ENCODE results near the gene FBXO21.
"Not testable (repeated sequence)": the region's sequence is repeated elsewhere in the genome, so short reads cannot be mapped to it uniquely, and the experiment has no call there.

The FBXO21 gene

DNA sequence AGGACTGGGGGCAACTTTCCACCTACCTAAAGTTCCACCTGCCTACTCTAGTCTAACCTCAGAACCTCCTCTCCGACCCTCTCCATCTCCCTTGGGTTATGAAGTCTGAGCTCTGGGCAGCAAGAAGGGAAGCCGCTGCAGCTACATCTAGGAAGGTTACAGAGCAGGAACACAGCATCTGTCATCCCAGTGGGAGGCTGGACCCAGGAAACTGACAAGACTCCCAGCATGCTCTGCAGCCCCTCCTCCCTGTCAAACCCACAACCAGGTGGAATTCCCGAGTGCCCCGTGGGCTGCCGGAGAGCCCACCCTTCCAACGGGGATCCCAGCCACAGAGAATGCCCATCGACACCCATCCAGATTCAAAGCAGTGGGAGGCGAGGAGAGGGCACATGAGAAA is 93.1 kb downstream of the FBXO21 start:
- Histone ChIP-seq H4K20me1 (ENCODE audit: control insufficient read depth, insufficient read depth, low read depth, low read length) (peaks cover 3% of the 10 kb centered on the region; the same call in 1 of the 2 replicates), H3K4me1 (ENCODE audit: control insufficient read depth, low read length) (peaks cover 44% of the 10 kb centered on the region), H3F3A (ENCODE audit: control insufficient read depth, insufficient read depth) (peaks cover 11% of the 10 kb centered on the region; the same call in 1 of the 2 replicates), H3K27me3 (ENCODE audit: control insufficient read depth, low read length) (peaks cover 21% of the 10 kb centered on the region), H3K27ac (ENCODE audit: low read depth, low read length) (no peak overlapping the region), H3K36me3 (ENCODE audit: control insufficient read depth, low read length) (no peaks in the 10 kb centered on the region), H3K4me2 (ENCODE audit: low read length) (peak overlapping the region; percentile 80; the same call in 1 of the 2 replicates), H3K9me3 (ENCODE audit: control insufficient read depth, insufficient read depth, low read length) (no peaks in the 10 kb centered on the region), H3K9me2 (replicated peaks; ENCODE audit: control insufficient read depth, low read length) (no peaks in the 10 kb centered on the region), H3K4me3 (ENCODE audit: low read length) (no peak overlapping the region; the same call in 1 of the 2 replicates), H3K79me2 (ENCODE audit: control insufficient read depth, low read length) (peaks cover 17% of the 10 kb centered on the region)
- TF ChIP-seq, protein P1, sequence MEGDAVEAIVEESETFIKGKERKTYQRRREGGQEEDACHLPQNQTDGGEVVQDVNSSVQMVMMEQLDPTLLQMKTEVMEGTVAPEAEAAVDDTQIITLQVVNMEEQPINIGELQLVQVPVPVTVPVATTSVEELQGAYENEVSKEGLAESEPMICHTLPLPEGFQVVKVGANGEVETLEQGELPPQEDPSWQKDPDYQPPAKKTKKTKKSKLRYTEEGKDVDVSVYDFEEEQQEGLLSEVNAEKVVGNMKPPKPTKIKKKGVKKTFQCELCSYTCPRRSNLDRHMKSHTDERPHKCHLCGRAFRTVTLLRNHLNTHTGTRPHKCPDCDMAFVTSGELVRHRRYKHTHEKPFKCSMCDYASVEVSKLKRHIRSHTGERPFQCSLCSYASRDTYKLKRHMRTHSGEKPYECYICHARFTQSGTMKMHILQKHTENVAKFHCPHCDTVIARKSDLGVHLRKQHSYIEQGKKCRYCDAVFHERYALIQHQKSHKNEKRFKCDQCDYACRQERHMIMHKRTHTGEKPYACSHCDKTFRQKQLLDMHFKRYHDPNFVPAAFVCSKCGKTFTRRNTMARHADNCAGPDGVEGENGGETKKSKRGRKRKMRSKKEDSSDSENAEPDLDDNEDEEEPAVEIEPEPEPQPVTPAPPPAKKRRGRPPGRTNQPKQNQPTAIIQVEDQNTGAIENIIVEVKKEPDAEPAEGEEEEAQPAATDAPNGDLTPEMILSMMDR (IDR thresholded peaks at IDR 0.05; ENCODE audit: low read depth, low read length, poor library complexity, severe bottlenecking), result no peak
- TF ChIP-seq EZH2phosphoT487 (IDR thresholded peaks at IDR 0.05; ENCODE audit: borderline replicate concordance, low read length), result no peak

DNA sequence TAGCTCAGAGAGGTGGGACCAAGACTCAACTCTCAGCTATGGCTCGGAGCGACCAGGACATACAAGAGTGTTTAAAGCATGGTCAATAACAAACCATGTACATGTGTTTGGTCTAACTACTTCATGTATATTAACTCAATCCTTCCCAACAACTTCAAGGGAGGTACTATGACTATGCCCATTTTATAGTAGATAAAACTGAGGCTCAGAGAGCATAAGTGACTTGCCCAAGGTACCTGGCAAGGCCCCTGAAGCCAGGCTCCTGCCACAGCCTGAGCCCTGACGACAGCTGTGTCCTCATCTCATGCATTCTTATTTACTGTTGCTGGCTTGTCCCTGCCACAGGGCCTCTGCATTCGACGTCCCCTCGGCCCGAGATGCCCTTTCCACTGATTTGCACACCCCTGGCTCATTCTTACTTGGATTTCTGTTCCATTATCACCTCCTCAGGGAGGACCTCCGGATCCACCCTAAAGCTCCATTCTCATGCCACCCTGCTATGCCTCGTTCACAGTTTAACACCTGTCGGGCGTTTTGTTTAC is 93.7 kb downstream of the FBXO21 start:
- H3K79me2 ChIP-seq (ENCODE audit: control insufficient read depth, low read length), result peaks cover 17% of the 10 kb centered on the region
- H3K4me1 ChIP-seq (ENCODE audit: control insufficient read depth, low read length), result peaks cover 40% of the 10 kb centered on the region
- no peaks in the 10 kb centered on the region for H3K36me3 ChIP-seq (ENCODE audit: control insufficient read depth, low read length)
- peaks cover 18% of the 10 kb centered on the region for H3K27me3 ChIP-seq (ENCODE audit: control insufficient read depth, low read length)
- TF ChIP-seq EZH2phosphoT487 (IDR thresholded peaks at IDR 0.05; ENCODE audit: borderline replicate concordance, low read length), result no peak
- no peak overlapping the region for H3K27ac ChIP-seq (ENCODE audit: low read depth, low read length)
- no peaks in the 10 kb centered on the region for H3K9me3 ChIP-seq (ENCODE audit: control insufficient read depth, insufficient read depth, low read length)
- H3K4me2 ChIP-seq (ENCODE audit: low read length), result no peak overlapping the region
- H3K9me2 ChIP-seq (replicated peaks; ENCODE audit: control insufficient read depth, low read length), result no peaks in the 10 kb centered on the region
- H4K20me1 ChIP-seq (ENCODE audit: control insufficient read depth, insufficient read depth, low read depth, low read length), result peaks cover 3% of the 10 kb centered on the region; the same call in 1 of the 2 replicates
- peaks cover 11% of the 10 kb centered on the region; the same call in 1 of the 2 replicates for H3F3A ChIP-seq (ENCODE audit: control insufficient read depth, insufficient read depth)
- no peak overlapping the region for H3K4me3 ChIP-seq (ENCODE audit: low read length)

DNA sequence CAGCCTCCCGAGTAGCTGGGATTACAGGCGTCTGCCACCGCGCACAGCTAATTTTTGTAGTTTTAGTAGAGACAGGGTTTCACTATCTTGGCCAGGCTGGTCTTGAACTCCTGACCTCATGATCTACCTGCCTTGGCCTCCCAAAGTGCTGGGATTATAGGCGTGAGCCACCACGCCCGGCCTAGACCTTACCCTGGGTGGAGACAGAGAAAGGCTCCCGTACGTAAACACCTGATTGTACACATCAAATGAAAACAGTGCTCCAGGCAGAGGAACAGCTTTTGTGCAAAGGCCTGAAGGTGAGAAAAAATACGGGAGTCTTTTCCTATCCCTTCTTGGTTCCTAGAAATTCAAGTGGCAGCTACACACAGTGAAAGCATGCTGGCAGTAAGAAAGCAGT is 95.1 kb downstream of the FBXO21 start:
- peaks cover 26% of the 10 kb centered on the region for H3K4me1 ChIP-seq (ENCODE audit: control insufficient read depth, low read length)
- not testable (repeated sequence) for H4K20me1 ChIP-seq (ENCODE audit: control insufficient read depth, insufficient read depth, low read depth, low read length); H3F3A ChIP-seq (ENCODE audit: control insufficient read depth, insufficient read depth); H3K9me2 ChIP-seq (replicated peaks; ENCODE audit: control insufficient read depth, low read length); H3K36me3 ChIP-seq (ENCODE audit: control insufficient read depth, low read length); H3K4me3 ChIP-seq (ENCODE audit: low read length); H3K4me2 ChIP-seq (ENCODE audit: low read length); H3K27ac ChIP-seq (ENCODE audit: low read depth, low read length); H3K9me3 ChIP-seq (ENCODE audit: control insufficient read depth, insufficient read depth, low read length)
- peaks cover 17% of the 10 kb centered on the region for H3K79me2 ChIP-seq (ENCODE audit: control insufficient read depth, low read length)
- peaks cover 14% of the 10 kb centered on the region for H3K27me3 ChIP-seq (ENCODE audit: control insufficient read depth, low read length)

GRCh38 chr12:117093918-117094630 is 96.2 kb downstream of the FBXO21 start:
- TF ChIP-seq, protein P1 (IDR thresholded peaks at IDR 0.05; ENCODE audit: low read depth, low read length, poor library complexity, severe bottlenecking), result no peak
- no peak for TF ChIP-seq EZH2phosphoT487 (IDR thresholded peaks at IDR 0.05; ENCODE audit: borderline replicate concordance, low read length)
- Histone ChIP-seq H3K9me3 (ENCODE audit: control insufficient read depth, insufficient read depth, low read length) (peaks cover 3% of the 10 kb centered on the region; the same call in 1 of the 2 replicates), H3F3A (ENCODE audit: control insufficient read depth, insufficient read depth) (peaks cover 5% of the 10 kb centered on the region; the same call in 1 of the 2 replicates), H3K4me2 (ENCODE audit: low read length) (no peak overlapping the region), H3K4me1 (ENCODE audit: control insufficient read depth, low read length) (peaks cover 17% of the 10 kb centered on the region), H4K20me1 (ENCODE audit: control insufficient read depth, insufficient read depth, low read depth, low read length) (peaks cover 3% of the 10 kb centered on the region; the same call in 1 of the 2 replicates), H3K27me3 (ENCODE audit: control insufficient read depth, low read length) (peaks cover 11% of the 10 kb centered on the region), H3K36me3 (ENCODE audit: control insufficient read depth, low read length) (no peaks in the 10 kb centered on the region), H3K79me2 (ENCODE audit: control insufficient read depth, low read length) (peaks cover 20% of the 10 kb centered on the region), H3K27ac (ENCODE audit: low read depth, low read length) (no peak overlapping the region), H3K4me3 (ENCODE audit: low read length) (no peak overlapping the region), H3K9me2 (replicated peaks; ENCODE audit: control insufficient read depth, low read length) (no peaks in the 10 kb centered on the region)

Data from DOHH2 (cell line).